Neural cell (in vitro differentiated cells): ENCODE results near the gene ERFL. TPM values are rescaled to one million over a fixed set of nuclear protein-coding genes. Genes with fewer than 3 reads are reported as not detected.

Experiments used
- H2AFZ ChIP-seq: fragments of 200-600, 300-800 bp; sonication (generic), shearing (Covaris generic); 2 replicates; pipeline ENCODE4 v1.6.0; 2014; ENCODE audit warnings: low read depth, mild to moderate bottlenecking, antibody characterized with exemption, low read length, moderate library complexity
- H3F3A ChIP-seq: fragments of 200-600 bp; shearing (Covaris generic); 2 replicates; pipeline ENCODE4 v1.6.1; 2016; ENCODE audit warnings: mild to moderate bottlenecking, moderate library complexity, mixed read lengths, antibody characterized with exemption, low read length; ENCODE audit not compliant: insufficient read depth, poor library complexity, severe bottlenecking
- H3K27ac ChIP-seq: fragments of 200-600, 300-800 bp; sonication (generic), shearing (Covaris generic); 2 replicates; pipeline ENCODE4 v1.5.1; 2014; ENCODE audit warnings: mild to moderate bottlenecking, low read length, moderate library complexity
- H3K27me3 ChIP-seq: fragments of 300-800, 200-600 bp; sonication (generic), shearing (Covaris generic); 2 replicates; pipeline ENCODE4 v1.6.0; 2014; ENCODE audit warnings: mild to moderate bottlenecking, low read depth, low read length, moderate library complexity; ENCODE audit not compliant: insufficient read depth
- H3K36me3 ChIP-seq: fragments of 300-800, 200-600 bp; sonication (generic), shearing (Covaris generic); 2 replicates; pipeline ENCODE4 v1.5.1; 2014; ENCODE audit warnings: mild to moderate bottlenecking, antibody characterized with exemption, low read length, moderate library complexity; ENCODE audit not compliant: insufficient read depth
- H3K4me2 ChIP-seq: fragments of 300-800, 200-600 bp; sonication (generic), shearing (Covaris generic); 2 replicates; pipeline ENCODE4 v1.6.0; 2014; ENCODE audit warnings: mild to moderate bottlenecking, low read length
- H3K4me3 ChIP-seq: fragments of 300-800, 200-600 bp; sonication (generic), shearing (Covaris generic); 2 replicates; pipeline ENCODE4 v1.5.1; 2014; ENCODE audit warnings: mild to moderate bottlenecking, low read length, moderate library complexity
- H3K79me2 ChIP-seq: fragments of 200-600 bp; shearing (Covaris generic); replicated peaks from 2 replicates; pipeline ENCODE4 v1.6.0; 2014; ENCODE audit warnings: mild to moderate bottlenecking, low read length, moderate library complexity; ENCODE audit not compliant: insufficient read depth
- H3K9ac ChIP-seq: fragments of 300-800, 200-600 bp; sonication (generic), shearing (Covaris generic); 2 replicates; pipeline ENCODE4 v1.6.1; 2016; ENCODE audit warnings: mild to moderate bottlenecking, low read length, mixed read lengths
- H3K9me2 ChIP-seq: fragments of 200-600 bp; shearing (Covaris generic); 2 replicates; pipeline ENCODE4 v1.6.1; 2016; ENCODE audit warnings: mild to moderate bottlenecking, low read length, mixed read lengths; ENCODE audit not compliant: insufficient read depth
- H3K9me3 ChIP-seq: fragments of 200-600, 300-800 bp; sonication (generic), shearing (Covaris generic); 2 replicates; pipeline ENCODE4 v1.6.1; 2016; ENCODE audit warnings: mild to moderate bottlenecking, mixed run types, low read length, moderate library complexity, mixed read lengths
- H4K20me1 ChIP-seq: fragments of 200-600 bp; shearing (Covaris generic); 2 replicates; pipeline ENCODE4 v1.6.1; 2016; ENCODE audit warnings: mild to moderate bottlenecking, mixed run types; ENCODE audit not compliant: insufficient read depth
- EP300 ChIP-seq: fragments of 450-650 bp; conservative IDR thresholded peaks from 2 replicates; pipeline ENCODE4 v1.6.1; 2014; ENCODE audit warnings: antibody characterized with exemption, mild to moderate bottlenecking, moderate library complexity; ENCODE audit not compliant: poor library complexity, severe bottlenecking
- EZH2 ChIP-seq: fragments of 200-600, 300-800 bp; shearing (Covaris generic), sonication (generic); IDR thresholded peaks from 2 replicates; pipeline ENCODE4 v1.6.1; 2014; ENCODE audit warnings: antibody characterized with exemption, low read length, borderline replicate concordance, mild to moderate bottlenecking; ENCODE audit not compliant: insufficient read depth, poor library complexity, severe bottlenecking
- MXI1 ChIP-seq: fragments of 450-650 bp; conservative IDR thresholded peaks from 2 replicates; pipeline ENCODE4 v1.6.1; 2014; ENCODE audit warnings: antibody characterized with exemption, mild to moderate bottlenecking; ENCODE audit not compliant: poor library complexity, severe bottlenecking
- POLR2AphosphoS5 ChIP-seq: IDR thresholded peaks from 2 replicates; pipeline ENCODE4 v1.6.1; 2012
- RAD21 ChIP-seq: fragments of 450-650 bp; conservative IDR thresholded peaks from 2 replicates; pipeline ENCODE4 v1.6.1; 2014; ENCODE audit warnings: antibody characterized with exemption, mild to moderate bottlenecking, moderate library complexity
- REST ChIP-seq: IDR thresholded peaks from 2 replicates; pipeline ENCODE4 v1.6.1; 2012; ENCODE audit warnings: borderline replicate concordance
- polyA plus RNA-seq: library from polyadenylated mRNA; depleted of rRNA; stranded (reverse); fragments of >200 nt; gene quantifications from 2 replicates; pipeline ENCODE4 v1.2.3, GENCODE V29; 2014

Gene ERFL
- polyA plus RNA-seq, 1 donor from 2014 or later, result 0.31 TPM

- no peaks in the 10 kb centered on the region for H3K27me3 ChIP-seq
- H3K36me3 ChIP-seq, result no peaks in the 10 kb centered on the region
- H3K9me3 ChIP-seq, result no peaks in the 10 kb centered on the region
Measured at GRCh38 chr19:41896581-41896942, 31.7 kb downstream of the ERFL start.

DNA sequence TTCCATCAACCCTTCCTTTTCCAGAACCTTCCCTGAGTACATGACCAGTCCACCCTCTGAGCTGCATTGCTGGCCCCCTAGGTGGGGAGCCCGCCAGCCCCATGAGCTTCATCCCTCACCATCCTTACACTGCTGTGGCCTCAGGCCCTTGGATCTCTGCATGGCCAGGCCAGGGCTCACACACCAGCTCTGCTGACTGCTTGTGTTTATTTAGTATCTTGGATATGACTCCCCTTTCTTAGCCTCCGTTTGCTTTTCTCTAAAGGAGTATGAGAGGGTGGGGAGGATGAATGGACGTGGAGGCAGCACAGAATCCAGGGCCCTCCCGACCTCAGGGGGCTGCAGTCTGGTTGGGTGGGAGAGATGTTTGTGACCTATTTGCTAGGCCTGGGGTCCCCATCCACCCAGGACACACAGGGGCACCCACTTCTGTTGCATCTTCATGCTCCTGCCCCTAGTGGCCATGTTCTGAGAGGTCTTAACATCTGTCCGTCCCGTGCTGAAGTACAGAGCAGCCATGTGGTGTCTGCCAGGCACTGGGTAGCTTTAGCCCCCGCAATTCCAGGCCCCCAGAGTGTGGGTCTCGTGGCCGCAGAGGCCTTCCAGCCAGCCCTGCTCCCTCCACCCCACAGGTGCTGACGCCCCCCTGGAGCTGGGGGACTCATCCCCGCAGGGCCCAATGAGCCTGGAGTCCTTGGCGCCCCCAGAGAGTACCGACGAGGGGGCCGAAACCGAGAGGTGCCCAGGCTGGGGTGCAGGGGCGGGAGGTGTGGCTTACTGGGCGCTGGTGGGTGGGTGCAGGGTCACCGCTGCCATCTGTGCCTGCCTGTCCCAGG lies 32.3 kb downstream of the ERFL start:
- H3K9me2 ChIP-seq, result no peaks in the 10 kb centered on the region
- no peaks in the 10 kb centered on the region for H4K20me1 ChIP-seq
- no peak overlapping the region for H3K4me2 ChIP-seq
- no peak overlapping the region for H2AFZ ChIP-seq
- H3K36me3 ChIP-seq, result no peaks in the 10 kb centered on the region
- TF ChIP-seq POLR2AphosphoS5 (no peak), EZH2 (no peak), REST (no peak)
- H3K4me3 ChIP-seq, result no peak overlapping the region
- no peak overlapping the region for H3K27ac ChIP-seq
- no peaks in the 10 kb centered on the region for H3F3A ChIP-seq
- no peaks in the 10 kb centered on the region for H3K27me3 ChIP-seq
- H3K79me2 ChIP-seq, result no peaks in the 10 kb centered on the region
- H3K9me3 ChIP-seq, result no peaks in the 10 kb centered on the region
- H3K9ac ChIP-seq, result no peak overlapping the region

More at GRCh38 chr19:41896581-41896942, 31.7 kb downstream of the ERFL start:
- TF ChIP-seq REST, result no peak
- TF ChIP-seq RAD21, result no peak
- no peak for TF ChIP-seq MXI1
- no peak for TF ChIP-seq EP300
- H4K20me1 ChIP-seq, result no peaks in the 10 kb centered on the region
- no peaks in the 10 kb centered on the region for H3F3A ChIP-seq
- H2AFZ ChIP-seq, result no peak overlapping the region
- H3K79me2 ChIP-seq, result no peaks in the 10 kb centered on the region
- H3K27ac ChIP-seq, result no peak overlapping the region
- H3K9ac ChIP-seq, result no peak overlapping the region
- H3K9me2 ChIP-seq, result no peaks in the 10 kb centered on the region
- H3K4me3 ChIP-seq, result no peak overlapping the region
- H3K4me2 ChIP-seq, result no peak overlapping the region
